Mononuclear cell (primary cell): ENCODE results near the gene PELI2. TPM values are rescaled to one million over a fixed set of nuclear protein-coding genes. Genes with fewer than 3 reads are reported as not detected.
"Not testable (repeated sequence)": the region's sequence is repeated elsewhere in the genome, so short reads cannot be mapped to it uniquely, and the experiment has no call there.

ENCODE experiments used
- H3K27me3 ChIP-seq: 2 replicates; pipeline ENCODE4 v1.6.0; 2011; ENCODE audit warnings: low read length, control low read depth; ENCODE audit not compliant: insufficient read depth
- H3K4me1 ChIP-seq: 2 replicates; pipeline ENCODE4 v1.5.1; 2011; ENCODE audit warnings: mild to moderate bottlenecking, low read length, control low read depth; ENCODE audit not compliant: insufficient read depth
- H3K4me3 ChIP-seq: 2 replicates; pipeline ENCODE4 v1.5.1; 2011; ENCODE audit warnings: mild to moderate bottlenecking, low read length, moderate library complexity
- H3K9me3 ChIP-seq: 2 replicates; pipeline ENCODE4 v1.5.1; 2011; ENCODE audit warnings: low read depth, mild to moderate bottlenecking, control low read depth, low read length
- total RNA-seq: library from RNA; depleted of rRNA; stranded (reverse); fragments of >200 nt; gene quantifications from one replicate; pipeline ENCODE4 v1.2.3, GENCODE V29; 2012

PELI2 gene
- total RNA-seq, 1 donor, result 31.9 TPM

DNA sequence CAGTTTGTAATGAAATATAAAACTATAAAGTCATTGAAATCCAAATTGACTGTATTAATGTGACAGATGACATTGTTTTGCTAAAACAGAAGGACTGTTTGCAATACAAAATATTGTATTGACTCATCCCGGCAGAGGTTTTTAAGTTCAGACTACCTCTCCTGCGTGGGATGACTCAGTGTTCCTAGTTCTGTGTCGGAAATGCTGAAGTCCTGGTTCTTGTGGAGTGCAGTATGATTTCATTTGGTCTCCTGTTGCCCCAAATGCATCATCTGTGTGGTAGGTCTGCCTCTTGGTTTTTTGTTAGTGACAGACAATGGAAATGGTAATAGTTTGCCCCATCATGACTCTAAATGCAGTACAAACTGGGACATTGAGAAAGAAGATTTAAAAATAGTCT, 27.8 kb downstream of the PELI2 start:
- H3K27me3 ChIP-seq, result no peaks in the 10 kb centered on the region
- peaks cover 36% of the 10 kb centered on the region for H3K4me1 ChIP-seq
- no peaks in the 10 kb centered on the region for H3K9me3 ChIP-seq
- no peak overlapping the region for H3K4me3 ChIP-seq

DNA sequence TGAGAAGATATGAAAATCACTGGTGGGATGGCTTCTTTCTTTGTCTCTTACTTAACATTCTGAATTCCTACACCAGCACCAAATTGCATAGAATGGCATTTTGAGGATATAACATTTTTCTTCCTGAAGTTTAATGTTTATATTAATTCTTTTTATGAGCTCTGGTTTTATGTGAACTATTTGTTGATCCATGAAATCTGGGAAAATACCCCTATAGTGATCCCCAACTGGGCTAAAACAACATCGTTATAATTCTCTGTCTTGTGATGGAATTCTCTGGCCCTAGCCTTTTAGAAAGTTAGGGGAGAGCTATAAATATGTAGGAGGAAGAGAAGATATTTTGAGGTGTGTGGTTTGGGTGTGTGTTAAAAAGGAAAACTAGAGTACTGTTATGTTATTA, 29.2 kb downstream of the PELI2 start:
- Histone ChIP-seq H3K4me1 (peaks cover 36% of the 10 kb centered on the region), H3K9me3 (no peaks in the 10 kb centered on the region), H3K4me3 (no peak overlapping the region), H3K27me3 (no peaks in the 10 kb centered on the region)

DNA sequence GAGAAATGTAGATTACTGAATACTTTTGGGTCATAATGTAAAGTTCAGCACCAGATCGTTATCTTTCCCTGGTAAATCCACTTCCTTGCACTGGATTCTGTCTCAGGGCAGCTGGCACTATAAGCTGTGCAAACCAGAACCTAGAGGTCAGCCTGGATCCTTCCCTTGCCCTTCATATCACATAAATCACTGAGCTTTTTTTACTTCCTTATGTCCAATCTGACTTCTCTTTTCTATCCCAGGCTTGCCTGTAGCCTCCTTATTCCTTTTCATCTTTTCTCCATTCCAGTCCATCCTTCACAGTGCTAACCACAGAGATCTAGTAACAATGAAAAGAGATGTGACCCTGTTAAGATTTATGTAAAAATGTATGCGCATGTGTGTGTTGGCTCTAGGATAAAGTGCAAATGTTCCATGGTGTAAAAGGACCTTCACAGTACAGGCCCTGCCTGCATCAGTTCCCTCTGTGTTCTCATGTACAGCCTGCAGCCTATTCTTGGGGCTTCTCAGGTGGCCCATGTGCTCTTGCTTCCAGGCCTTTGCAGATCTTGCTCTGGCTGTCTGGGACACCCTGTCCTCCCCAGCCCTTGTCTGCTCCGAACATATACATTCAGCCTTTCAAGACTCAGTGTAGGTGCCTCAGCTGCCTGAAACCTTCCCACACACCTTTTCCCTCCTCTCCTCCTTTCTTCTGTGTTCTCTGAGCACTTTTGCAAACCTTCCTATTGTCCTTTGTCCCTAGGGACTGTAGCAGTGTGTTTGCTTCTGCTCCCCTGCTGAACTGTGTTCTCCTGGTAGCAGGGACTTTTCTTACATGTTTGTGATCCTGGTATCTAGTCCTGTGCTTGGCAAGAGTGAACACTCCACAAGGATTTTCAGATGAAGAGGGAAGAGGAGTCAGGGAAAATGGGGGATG, 30.0 kb downstream of the PELI2 start:
- Histone ChIP-seq H3K4me3 (no peak overlapping the region), H3K9me3 (no peaks in the 10 kb centered on the region)

DNA sequence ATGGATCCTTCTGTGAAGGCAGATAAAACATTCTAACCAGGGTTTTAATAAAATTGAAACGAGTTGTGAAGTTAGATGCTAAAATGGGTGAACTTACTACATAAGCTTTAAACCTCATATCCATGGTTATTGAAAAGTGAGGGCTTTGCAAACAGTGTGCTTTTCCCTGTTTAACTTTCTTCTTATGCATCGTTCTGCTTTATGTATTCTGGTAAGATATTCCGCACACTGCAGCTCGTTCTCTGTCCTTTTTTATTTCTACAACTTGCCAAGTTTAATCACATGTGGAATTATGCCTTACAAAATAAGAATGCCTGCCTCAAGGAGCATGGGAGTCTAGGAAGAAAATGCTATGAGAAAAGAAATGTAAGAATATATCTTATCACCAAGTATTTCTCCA, 30.9 kb downstream of the PELI2 start:
- Histone ChIP-seq H3K9me3 (no peaks in the 10 kb centered on the region), H3K27me3 (no peaks in the 10 kb centered on the region), H3K4me1 (peaks cover 36% of the 10 kb centered on the region), H3K4me3 (no peak overlapping the region)

More for the DNA sequence above, 30.0 kb downstream of the PELI2 start:
- peaks cover 36% of the 10 kb centered on the region for H3K4me1 ChIP-seq
- H3K27me3 ChIP-seq, result no peaks in the 10 kb centered on the region

DNA sequence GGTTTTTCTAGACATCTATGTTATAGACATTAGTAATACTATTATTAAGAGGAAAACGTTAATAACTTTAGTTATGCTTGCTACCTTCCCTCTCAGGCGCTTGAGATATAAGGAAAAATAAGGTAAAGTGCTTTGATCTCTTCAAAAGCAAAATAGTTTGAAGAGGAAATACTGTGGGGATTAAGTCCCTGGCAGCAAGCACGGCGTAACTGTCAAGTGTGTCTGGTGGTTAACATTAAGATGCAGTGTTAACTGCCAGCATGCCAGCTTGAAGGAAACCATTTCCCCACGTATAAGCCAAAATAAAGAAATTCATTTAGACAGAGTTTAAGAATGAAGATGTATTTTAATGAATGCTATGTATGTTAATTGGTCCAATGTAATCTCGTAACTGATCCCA, 31.8 kb downstream of the PELI2 start:
- no peaks in the 10 kb centered on the region for H3K9me3 ChIP-seq
- peaks cover 36% of the 10 kb centered on the region for H3K4me1 ChIP-seq
- no peaks in the 10 kb centered on the region for H3K27me3 ChIP-seq
- no peak overlapping the region for H3K4me3 ChIP-seq

DNA sequence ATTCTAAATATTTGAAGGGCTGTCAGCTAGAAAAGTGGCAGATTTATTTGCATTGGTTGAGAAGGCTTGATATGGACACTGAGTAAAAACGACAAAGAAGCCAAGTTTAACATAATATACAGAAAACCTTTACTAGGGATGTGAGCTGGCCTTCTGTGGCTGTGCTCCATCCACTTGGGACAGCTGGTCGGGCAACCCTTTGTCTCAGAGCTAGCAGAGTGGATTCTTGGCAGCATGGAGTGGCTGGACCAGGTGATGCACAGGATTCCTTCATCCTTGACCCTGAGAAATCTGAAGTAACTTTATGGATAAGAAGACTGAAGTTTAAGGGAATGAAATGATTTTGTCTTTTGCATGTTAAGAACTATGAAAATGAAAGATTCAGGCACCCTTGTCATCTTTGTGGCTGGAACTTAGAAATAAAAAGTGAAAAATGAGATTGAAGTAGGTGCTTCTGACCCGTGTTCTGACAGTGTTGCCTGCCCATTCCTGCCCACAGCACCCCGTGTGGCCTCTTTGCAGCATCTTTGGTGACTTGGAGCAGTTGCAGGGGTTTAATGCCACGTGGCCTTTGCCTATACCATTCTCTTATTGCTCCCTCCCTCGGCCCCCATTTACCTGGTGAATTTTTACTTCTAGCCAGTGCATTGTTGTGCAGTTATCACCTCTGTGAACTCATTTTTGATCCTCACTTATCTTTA, 32.6 kb downstream of the PELI2 start:
- Histone ChIP-seq H3K4me1 (peaks cover 36% of the 10 kb centered on the region), H3K4me3 (no peak overlapping the region), H3K27me3 (no peaks in the 10 kb centered on the region), H3K9me3 (no peaks in the 10 kb centered on the region)

GRCh38 chr14:56152221-56152620, 34.0 kb downstream of the PELI2 start:
- H3K27me3 ChIP-seq, result no peaks in the 10 kb centered on the region
- peaks cover 32% of the 10 kb centered on the region for H3K4me1 ChIP-seq
- H3K9me3 ChIP-seq, result no peaks in the 10 kb centered on the region
- no peak overlapping the region for H3K4me3 ChIP-seq

DNA sequence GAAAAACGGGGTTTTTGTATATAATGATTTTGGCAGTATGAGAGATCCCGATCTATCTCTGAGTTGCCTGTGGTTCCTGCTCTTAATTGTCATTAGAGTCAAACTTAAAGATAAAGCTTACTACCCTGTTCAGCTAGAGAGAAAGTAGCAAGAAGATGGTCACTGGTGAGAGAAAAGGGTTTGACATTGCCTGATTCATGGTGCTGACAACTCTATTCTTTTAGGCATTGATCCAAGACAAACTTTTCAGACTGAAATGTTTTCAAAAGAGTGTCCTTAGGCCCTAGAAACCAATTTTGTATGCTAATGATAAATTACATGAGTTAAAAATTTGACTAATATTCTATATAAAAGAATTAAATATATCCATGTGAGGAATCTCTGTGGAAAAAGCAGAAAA, 35.1 kb downstream of the PELI2 start:
- H3K9me3 ChIP-seq, result no peaks in the 10 kb centered on the region
- H3K27me3 ChIP-seq, result no peaks in the 10 kb centered on the region
- H3K4me3 ChIP-seq, result no peak overlapping the region
- H3K4me1 ChIP-seq, result peaks cover 21% of the 10 kb centered on the region

GRCh38 chr14:56154321-56154720, 36.1 kb downstream of the PELI2 start:
- Histone ChIP-seq H3K4me3 (no peak overlapping the region), H3K9me3 (no peaks in the 10 kb centered on the region), H3K4me1 (peaks cover 11% of the 10 kb centered on the region), H3K27me3 (no peaks in the 10 kb centered on the region)

DNA sequence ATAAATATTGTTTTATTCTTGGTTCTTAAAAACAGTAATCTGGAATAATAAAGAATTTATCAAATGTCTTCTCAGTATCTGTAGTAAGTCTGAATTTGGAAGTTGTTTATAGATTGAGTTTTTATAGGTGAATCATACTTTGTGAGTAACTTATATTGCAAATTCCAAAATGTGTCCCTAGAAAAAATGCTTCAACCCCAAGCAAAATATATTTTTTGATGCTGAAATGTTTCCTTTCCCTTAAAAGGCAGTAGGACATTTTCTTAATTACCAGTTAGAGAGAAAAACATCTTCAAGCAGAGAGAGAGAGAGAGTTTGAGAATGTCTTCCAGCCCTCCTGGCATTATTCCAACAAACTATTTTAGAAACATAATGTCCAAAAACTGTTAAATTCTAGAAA, 37.9 kb downstream of the PELI2 start:
- H3K27me3 ChIP-seq, result no peaks in the 10 kb centered on the region
- H3K9me3 ChIP-seq, result no peaks in the 10 kb centered on the region
- H3K4me3 ChIP-seq, result no peak overlapping the region
- H3K4me1 ChIP-seq, result no peaks in the 10 kb centered on the region

DNA sequence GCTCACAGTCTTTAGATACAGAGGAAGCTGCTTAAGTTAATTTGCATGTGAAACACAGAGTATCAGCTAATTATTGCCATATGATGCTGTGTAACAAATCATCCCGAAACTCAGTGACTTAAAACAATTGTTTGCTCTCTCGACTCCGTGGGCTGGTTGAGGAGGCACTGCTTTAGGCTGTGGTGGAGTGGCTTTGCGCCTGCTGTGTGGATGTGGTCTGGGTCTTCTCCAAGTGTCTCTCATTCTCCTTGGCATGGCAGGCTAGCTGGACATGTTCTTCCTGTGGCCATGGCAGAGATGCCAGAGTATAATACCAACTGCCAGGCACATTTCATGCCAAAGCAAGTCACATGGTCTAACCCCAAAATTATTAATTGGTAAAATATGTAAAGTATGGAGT, 40.9 kb downstream of the PELI2 start:
- no peak overlapping the region for H3K4me3 ChIP-seq
- peaks cover 9% of the 10 kb centered on the region for H3K4me1 ChIP-seq
- H3K9me3 ChIP-seq, result peaks cover 10% of the 10 kb centered on the region
- no peaks in the 10 kb centered on the region for H3K27me3 ChIP-seq

DNA sequence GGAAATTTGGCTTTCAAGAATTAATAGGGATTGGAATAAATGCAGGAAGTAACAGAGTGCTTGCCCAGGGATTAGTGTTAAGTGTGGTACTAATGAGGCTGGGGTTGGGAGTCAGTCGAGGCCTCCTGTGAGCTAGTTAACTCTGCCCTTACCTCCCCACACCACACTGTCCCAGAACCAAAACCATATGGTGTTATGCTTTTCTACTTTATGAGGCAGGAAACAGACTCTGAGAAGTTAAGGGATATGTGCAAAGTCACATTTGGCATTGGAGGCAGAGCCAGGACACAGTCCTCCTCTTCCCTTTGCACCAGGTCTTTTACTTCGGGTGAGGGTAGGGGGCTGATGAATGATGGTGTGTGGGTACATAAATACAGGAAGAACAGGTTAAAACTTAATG, 41.9 kb downstream of the PELI2 start:
- no peaks in the 10 kb centered on the region for H3K27me3 ChIP-seq
- H3K9me3 ChIP-seq, result peaks cover 17% of the 10 kb centered on the region
- no peak overlapping the region for H3K4me3 ChIP-seq
- peaks cover 9% of the 10 kb centered on the region for H3K4me1 ChIP-seq

DNA sequence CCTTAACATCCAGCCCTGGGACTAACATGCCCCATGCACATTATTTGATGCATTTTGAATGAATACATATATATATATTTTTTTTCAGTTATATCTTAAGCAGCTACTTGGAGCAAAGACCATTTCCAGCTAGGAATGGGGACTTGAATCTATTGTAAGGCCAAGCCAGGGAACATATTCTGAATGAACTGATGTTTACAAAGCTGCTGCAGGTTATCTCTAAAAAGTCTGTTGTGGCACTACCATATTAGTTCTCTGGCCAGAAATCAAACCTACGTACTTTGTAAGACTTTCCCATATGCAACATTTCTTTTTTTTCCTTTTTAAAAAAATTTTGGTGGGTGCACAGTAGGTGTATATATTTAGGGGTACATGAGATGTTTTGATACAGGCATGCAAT, 43.4 kb downstream of the PELI2 start:
- Histone ChIP-seq H3K27me3 (no peaks in the 10 kb centered on the region), H3K9me3 (peaks cover 30% of the 10 kb centered on the region), H3K4me1 (peaks cover 9% of the 10 kb centered on the region), H3K4me3 (no peak overlapping the region)

DNA sequence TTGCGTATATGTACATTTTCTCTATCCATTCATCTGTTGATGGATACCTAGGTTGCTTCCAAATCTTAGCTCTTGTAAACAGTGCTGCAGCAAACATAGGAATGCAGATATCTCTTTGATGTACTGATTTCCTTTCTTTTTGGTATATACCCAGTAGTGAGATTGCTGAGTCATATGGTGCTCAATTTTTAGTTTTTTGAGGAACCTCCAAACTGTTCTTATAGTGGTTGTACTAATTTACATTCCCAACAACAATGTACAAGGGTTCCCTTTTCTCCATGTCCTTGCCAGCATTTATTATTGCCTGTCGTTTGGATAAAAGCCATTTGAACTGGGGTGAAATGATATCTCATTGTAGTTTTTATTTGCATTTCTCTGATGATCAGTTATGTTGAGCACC, 44.3 kb downstream of the PELI2 start:
- Histone ChIP-seq H3K9me3 (peaks cover 30% of the 10 kb centered on the region), H3K27me3 (no peaks in the 10 kb centered on the region), H3K4me3 (no peak overlapping the region), H3K4me1 (peaks cover 9% of the 10 kb centered on the region)

GRCh38 chr14:56166579-56166978, 48.4 kb downstream of the PELI2 start:
- H3K27me3 ChIP-seq, H3K4me3 ChIP-seq: not testable (repeated sequence)
- Histone ChIP-seq H3K9me3 (peaks cover 30% of the 10 kb centered on the region), H3K4me1 (peaks cover 10% of the 10 kb centered on the region)
